Endothelial cell of umbilical vein (primary cell): ENCODE data around the gene ZFAND2B. TPM values are rescaled to one million over a fixed set of nuclear protein-coding genes. Genes with fewer than 3 reads are reported as not detected.

ENCODE experiments used
- BruUV-seq: library from RNA; stranded (reverse); fragments of 400-500 nt; replicated peaks from 2 replicates; lab custom pipeline; 2021; lab: Mats Ljungman, UMichigan
- CTCF ChIA-PET: fragments of 300-600, 350-600 bp; sonication (Branson Sonifier 250); formaldehyde crosslinking; loops from one replicate; lab custom pipeline; 2021; ENCODE audit warnings: antibody characterized with exemption, inconsistent platforms; lab: Charles Lee
- POLR2A ChIA-PET: fragments of 300-600, 350-600 bp; sonication (Branson Sonifier 250); formaldehyde crosslinking; loops from one replicate; lab custom pipeline; 2021; ENCODE audit warnings: antibody characterized with exemption, inconsistent platforms; lab: Charles Lee
- DNase-seq: peaks from one replicate; pipeline ENCODE4 v3.0.0-alpha.2; 2011; ENCODE audit warnings: low read depth, low spot score
- FAIRE-seq: peaks from 2 replicates; lab custom pipeline; 2011; peaks lifted over from hg19 to GRCh38; lab: Jason Lieb, UNC
- H2AFZ ChIP-seq: 2 replicates; pipeline ENCODE4 v1.6.0; 2012; ENCODE audit warnings: low read depth, low read length, control low read depth, inconsistent platforms
- H3K27ac ChIP-seq: 2 replicates; pipeline ENCODE4 v1.5.1; 2011; ENCODE audit warnings: low read depth, mild to moderate bottlenecking, control low read depth, low read length, moderate library complexity; ENCODE audit not compliant: insufficient read depth
- H3K27me3 ChIP-seq, 2 experiments: 2 replicates each; pipeline versions ENCODE4 v1.6.0 to v1.6.1; 2011; ENCODE audit warnings: low read length in 2 of 2, mixed read lengths in 1 of 2; ENCODE audit not compliant: control insufficient read depth in 2 of 2, insufficient read depth in 2 of 2
- H3K36me3 ChIP-seq, 2 experiments: 2 replicates in 1 of 2; 3 replicates in 1 of 2; pipeline ENCODE4 v1.5.1; 2011; ENCODE audit warnings: low read length in 2 of 2, mild to moderate bottlenecking in 1 of 2, moderate library complexity in 1 of 2; ENCODE audit not compliant: control insufficient read depth in 2 of 2, insufficient read depth in 2 of 2; ENCODE audit errors: extremely low read depth in 1 of 2
- H3K4me1 ChIP-seq: 3 replicates; pipeline ENCODE4 v1.5.1; 2011; ENCODE audit warnings: mild to moderate bottlenecking, low read length; ENCODE audit not compliant: control insufficient read depth, insufficient read depth; ENCODE audit errors: extremely low read depth
- H3K4me2 ChIP-seq: 2 replicates; pipeline ENCODE4 v1.6.1; 2011; ENCODE audit warnings: low read length, control low read depth, mixed read lengths; ENCODE audit not compliant: insufficient read depth
- H3K4me3 ChIP-seq, 3 experiments: fragments of 200-600 bp in 1 of 3; sonication (generic), shearing (Covaris generic) in 1 of 3; replicated peaks in 1 of 3; 2 replicates each; pipeline ENCODE4 v1.5.1; 2011 to 2016; ENCODE audit warnings: control low read depth in 3 of 3, low read length in 3 of 3, mild to moderate bottlenecking in 2 of 3, inconsistent platforms in 1 of 3, low read depth in 1 of 3, moderate library complexity in 1 of 3; ENCODE audit not compliant: insufficient read depth in 1 of 3
- H3K79me2 ChIP-seq: 2 replicates; pipeline ENCODE4 v1.6.0; 2012; ENCODE audit warnings: low read length, inconsistent platforms; ENCODE audit not compliant: control insufficient read depth, insufficient read depth
- H3K9ac ChIP-seq: replicated peaks from 2 replicates; pipeline ENCODE3; 2011; ENCODE audit warnings: low read length, control low read depth; ENCODE audit not compliant: insufficient read depth; ENCODE audit errors: extremely low read depth
- H3K9me1 ChIP-seq: replicated peaks from 3 replicates; pipeline ENCODE4 v1.6.0; 2011; ENCODE audit warnings: mild to moderate bottlenecking, low read length; ENCODE audit not compliant: control insufficient read depth, insufficient read depth; ENCODE audit errors: extremely low read depth
- H3K9me3 ChIP-seq: replicated peaks from 2 replicates; pipeline ENCODE4 v1.5.1; 2012; ENCODE audit warnings: low read length, inconsistent platforms; ENCODE audit not compliant: control insufficient read depth, insufficient read depth
- H4K20me1 ChIP-seq: replicated peaks from 2 replicates; pipeline ENCODE3; 2011; ENCODE audit warnings: mild to moderate bottlenecking, low read length; ENCODE audit not compliant: control insufficient read depth, insufficient read depth; ENCODE audit errors: extremely low read depth
- EZH2 ChIP-seq: IDR thresholded peaks from 2 replicates; pipeline ENCODE4 v1.6.1; 2012; ENCODE audit warnings: borderline replicate concordance, low read depth, mild to moderate bottlenecking, moderate library complexity, low read length, inconsistent platforms; ENCODE audit not compliant: severe bottlenecking
- FOS ChIP-seq: IDR thresholded peaks from 2 replicates; pipeline ENCODE4 v1.6.1; 2011; ENCODE audit warnings: mild to moderate bottlenecking, low read length, moderate library complexity, borderline replicate concordance; ENCODE audit not compliant: insufficient read depth
- GATA2 ChIP-seq: IDR thresholded peaks from 2 replicates; pipeline ENCODE4 v1.7.0; 2011; ENCODE audit warnings: low read depth, mild to moderate bottlenecking, moderate library complexity, mixed read lengths, low read length; ENCODE audit not compliant: insufficient read length, insufficient read depth
- JUN ChIP-seq: IDR thresholded peaks from 2 replicates; pipeline ENCODE4 v1.6.1; 2011; ENCODE audit warnings: borderline replicate concordance, low read depth; ENCODE audit not compliant: insufficient read length, insufficient read depth
- MYC ChIP-seq: IDR thresholded peaks from one replicate; pipeline ENCODE4 v1.6.1; 2011; ENCODE audit warnings: mild to moderate bottlenecking, low read depth, low read length
- POLR2A ChIP-seq: IDR thresholded peaks from 2 replicates; pipeline ENCODE4 v1.6.1; 2012; ENCODE audit warnings: low read depth, mild to moderate bottlenecking, control low read depth, low read length
- POLR2AphosphoS5 ChIP-seq: IDR thresholded peaks from 2 replicates; pipeline ENCODE4 v1.6.1; 2012; ENCODE audit warnings: low read depth, mild to moderate bottlenecking, control low read depth, low read length, moderate library complexity; ENCODE audit not compliant: insufficient read depth
- dilution Hi-C: fragments of 300-500 bp; cut with MboI; formaldehyde crosslinking; loops from one replicate; pipeline ENCODE4 v1.15.0; 2019; ENCODE audit warnings: low sequenced_read_pairs; ENCODE audit not compliant: extremely low pct_ligation_motif_present
- intact Hi-C: fragments of 100-400 bp; cut with micrococcal nuclease; formaldehyde crosslinking; loops from one replicate; pipeline ENCODE4 v1.10.0; 2022
- polyA plus RNA-seq, 4 experiments: library from polyadenylated mRNA; depleted of rRNA in 3 of 4; stranded (reverse) in 3 of 4; unstranded in 1 of 4; fragments of >200 nt; gene quantifications; 2 replicates each; pipeline versions ENCODE4 v1.2.1 to v1.2.3, GENCODE V29; 2011 to 2012; ENCODE audit warnings: missing spikeins in 1 of 4
- total RNA-seq: library from RNA; stranded (reverse); gene quantifications from 2 replicates; pipeline ENCODE4 v1.2.3, GENCODE V29; 2021
- TF ChIP-seq, protein P1 (sequence below), 2 donors: IDR thresholded peaks; 1 replicate in 1 of 2; 2 replicates in 1 of 2; pipeline ENCODE4 v1.5.1; 2011; ENCODE audit warnings: low read length in 2 of 2, mild to moderate bottlenecking in 2 of 2, moderate library complexity in 2 of 2, control low read depth in 1 of 2, inconsistent platforms in 1 of 2, low read depth in 1 of 2; ENCODE audit not compliant: insufficient read depth in 1 of 2; ENCODE audit errors: extremely low read depth in 1 of 2
- TF ChIP-seq, protein P2 (sequence below): IDR thresholded peaks from 2 replicates; pipeline ENCODE4 v1.6.1; 2011; ENCODE audit not compliant: insufficient read depth, insufficient read length

ZFAND2B gene
- total and polyA plus RNA-seq, 2 donors (not counting 3 experiments of a cell fraction or from before 2014, with no cell fraction given): 23.3 to 52.0 TPM

DNA sequence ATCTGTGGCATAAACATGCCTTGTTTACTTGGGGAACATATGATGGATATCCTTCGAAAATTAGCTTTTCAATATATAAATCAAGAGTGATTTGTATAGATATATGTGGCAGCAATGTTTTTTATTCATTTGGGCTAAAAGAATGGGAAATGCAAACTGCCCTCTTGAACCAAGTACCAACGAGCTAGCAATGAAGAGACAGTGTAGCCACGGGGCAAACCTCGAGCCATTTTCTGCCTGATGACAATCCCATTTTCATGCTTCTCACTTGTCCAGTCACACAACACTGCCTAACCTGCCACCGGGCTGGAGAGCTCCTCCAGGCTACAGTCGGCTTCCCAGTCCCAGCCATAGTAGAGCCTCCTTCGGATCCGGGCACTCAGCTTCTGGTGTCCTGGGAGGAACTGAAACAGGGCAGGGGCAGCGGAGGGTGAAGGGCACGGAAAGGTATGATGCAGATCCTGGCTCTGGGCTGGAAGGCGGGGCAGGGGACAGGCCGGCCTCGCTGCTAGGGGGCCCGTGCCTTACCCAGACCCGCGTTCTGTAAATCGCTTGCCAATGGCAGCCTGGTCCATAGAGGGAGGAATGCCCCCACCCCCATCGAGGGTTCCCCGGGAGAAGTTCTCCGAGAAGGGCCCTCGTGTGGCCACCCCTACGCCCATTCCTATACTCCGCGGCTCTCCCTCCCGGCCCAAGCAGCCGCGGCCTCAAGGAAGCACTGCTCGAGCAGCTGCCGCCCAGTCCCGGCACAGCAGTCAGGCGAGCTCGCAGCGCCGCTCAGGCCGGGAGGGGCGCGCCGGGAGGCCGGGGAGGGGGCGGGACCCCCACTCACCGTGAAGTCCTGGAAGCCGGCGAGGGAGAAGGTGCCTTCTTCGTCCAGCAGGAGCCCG is 30.4 kb upstream of the ZFAND2B start:
- peak; percentile 62 for DNase-seq
- Histone ChIP-seq H3K4me3 (peak overlapping the region; percentile 29 to 81 (median 67)), H3K4me1 (peaks cover 18% of the 10 kb centered on the region), H3K9me3 (no peaks in the 10 kb centered on the region), H4K20me1 (no peaks in the 10 kb centered on the region), H3K27me3 (no peaks in the 10 kb centered on the region), H3K36me3 (peaks cover 9 to 28% of the 10 kb centered on the region in 2 experiments), H3K4me2 (peak overlapping the region; percentile 95), H3K79me2 (peaks cover 22% of the 10 kb centered on the region), H2AFZ (peak overlapping the region; percentile 74), H3K27ac (no peak overlapping the region), H3K9ac (peak overlapping the region; percentile 81), H3K9me1 (no peaks in the 10 kb centered on the region)
- CTCF ChIA-PET: interaction anchor here (0.6 to 3.4 kb wide), 13 partner anchors 17 to 594 kb away, joined by 3 to 18 read pairs (median 6); partner anchors contain the start of genes ABCB6, ANKZF1, ATG9A and DNAJB2
- intact Hi-C loops: loop anchor here (1.0 to 5.0 kb wide), 4 partner anchors 35 to 609 kb away; partner anchors contain the start of genes CNOT9, DNPEP and USP37
- BruUV-seq: TSS peak; percentile 1
- POLR2A ChIA-PET: interaction anchor here (0.6 to 1.2 kb wide), 7 partner anchors 20 to 181 kb away, joined by 3 to 5 read pairs (median 3); partner anchors contain the start of genes ANKZF1 and ATG9A
- dilution Hi-C loops: no loop called here
- TF ChIP-seq JUN (no peak), POLR2AphosphoS5 (no peak), EZH2 (no peak), POLR2A (no peak), GATA2 (no peak), MYC (no peak), FOS (no peak)
- TF ChIP-seq, protein P1, sequence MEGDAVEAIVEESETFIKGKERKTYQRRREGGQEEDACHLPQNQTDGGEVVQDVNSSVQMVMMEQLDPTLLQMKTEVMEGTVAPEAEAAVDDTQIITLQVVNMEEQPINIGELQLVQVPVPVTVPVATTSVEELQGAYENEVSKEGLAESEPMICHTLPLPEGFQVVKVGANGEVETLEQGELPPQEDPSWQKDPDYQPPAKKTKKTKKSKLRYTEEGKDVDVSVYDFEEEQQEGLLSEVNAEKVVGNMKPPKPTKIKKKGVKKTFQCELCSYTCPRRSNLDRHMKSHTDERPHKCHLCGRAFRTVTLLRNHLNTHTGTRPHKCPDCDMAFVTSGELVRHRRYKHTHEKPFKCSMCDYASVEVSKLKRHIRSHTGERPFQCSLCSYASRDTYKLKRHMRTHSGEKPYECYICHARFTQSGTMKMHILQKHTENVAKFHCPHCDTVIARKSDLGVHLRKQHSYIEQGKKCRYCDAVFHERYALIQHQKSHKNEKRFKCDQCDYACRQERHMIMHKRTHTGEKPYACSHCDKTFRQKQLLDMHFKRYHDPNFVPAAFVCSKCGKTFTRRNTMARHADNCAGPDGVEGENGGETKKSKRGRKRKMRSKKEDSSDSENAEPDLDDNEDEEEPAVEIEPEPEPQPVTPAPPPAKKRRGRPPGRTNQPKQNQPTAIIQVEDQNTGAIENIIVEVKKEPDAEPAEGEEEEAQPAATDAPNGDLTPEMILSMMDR (IDR thresholded peaks at IDR 0.05; ENCODE audit: extremely low read depth in 1 of 2, insufficient read depth in 1 of 2, low read depth in 1 of 2, low read length in 2 of 2): peak; percentile 6 to 7
- TF ChIP-seq, protein P2, sequence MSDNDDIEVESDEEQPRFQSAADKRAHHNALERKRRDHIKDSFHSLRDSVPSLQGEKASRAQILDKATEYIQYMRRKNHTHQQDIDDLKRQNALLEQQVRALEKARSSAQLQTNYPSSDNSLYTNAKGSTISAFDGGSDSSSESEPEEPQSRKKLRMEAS: no peak
- peak; percentile 76 for FAIRE-seq
